PC-3 (cell line): ENCODE measurements around the gene TNK2. TPM values are rescaled to one million over a fixed set of nuclear protein-coding genes. Genes with fewer than 3 reads are reported as not detected.

Experiments
- ATAC-seq: fragments of 200-7000 bp; cut with Tn5 transposase; 2 replicates; pipeline ENCODE4 v1.9.1; 2020; ENCODE audit warnings: mild to moderate bottlenecking, moderate library complexity
- BruUV-seq: library from RNA; stranded (reverse); fragments of 400-500 nt; replicated peaks from 2 replicates; lab custom pipeline; 2021; lab: Mats Ljungman, UMichigan
- CTCF ChIA-PET: fragments of 300-600 bp; sonication (Branson Sonifier 250); formaldehyde crosslinking; loops from one replicate; lab custom pipeline; 2022; ENCODE audit warnings: antibody characterized with exemption; lab: Charles Lee
- POLR2A ChIA-PET: fragments of 300-600 bp; sonication (Branson Sonifier 250); formaldehyde crosslinking; loops from one replicate; lab custom pipeline; 2022; ENCODE audit warnings: antibody characterized with exemption; ENCODE audit not compliant: unreplicated experiment; lab: Charles Lee
- DNase-seq: peaks from one replicate; pipeline ENCODE4 v3.0.0-alpha.2; 2015
- H2AFZ ChIP-seq: fragments of 300-600 bp; sonication (generic); 2 replicates; pipeline ENCODE4 v1.6.0; 2016; ENCODE audit warnings: antibody characterized with exemption, low read length
- H3F3A ChIP-seq: fragments of 300-600 bp; sonication (generic); one replicate; pipeline ENCODE4 v1.6.0; 2017; ENCODE audit warnings: antibody characterized with exemption, low read length, control low read depth, mild to moderate bottlenecking; ENCODE audit not compliant: unreplicated experiment
- H3K27ac ChIP-seq: fragments of 300-600 bp; sonication (generic); 2 replicates; pipeline ENCODE4 v1.5.1; 2016; ENCODE audit warnings: mild to moderate bottlenecking, low read length
- H3K27me3 ChIP-seq: fragments of 300-600 bp; sonication (generic); 2 replicates; pipeline ENCODE4 v1.6.1; 2016; ENCODE audit warnings: low read length, mixed read lengths
- H3K36me3 ChIP-seq: fragments of 300-600 bp; sonication (generic); 2 replicates; pipeline ENCODE4 v1.6.1; 2016; ENCODE audit warnings: low read depth, mixed run types, low read length, mixed read lengths
- H3K4me1 ChIP-seq: fragments of 300-600 bp; sonication (generic); 2 replicates; pipeline ENCODE4 v1.5.1; 2016; ENCODE audit warnings: low read length; ENCODE audit not compliant: insufficient read depth
- H3K4me2 ChIP-seq: fragments of 300-600 bp; sonication (generic); 2 replicates; pipeline ENCODE4 v1.6.0; 2016; ENCODE audit warnings: low read length
- H3K4me3 ChIP-seq: fragments of 300-600 bp; sonication (generic); 2 replicates; pipeline ENCODE4 v1.5.1; 2016; ENCODE audit warnings: mild to moderate bottlenecking, low read length, mixed read lengths
- H3K79me2 ChIP-seq: fragments of 300-600 bp; sonication (generic); 2 replicates; pipeline ENCODE4 v1.6.1; 2017; ENCODE audit warnings: low read length, mixed read lengths
- H3K9ac ChIP-seq: fragments of 300-600 bp; sonication (generic); 2 replicates; pipeline ENCODE4 v1.6.0; 2016; ENCODE audit warnings: mild to moderate bottlenecking, low read length
- H3K9me2 ChIP-seq: fragments of 300-600 bp; sonication (generic); replicated peaks from 2 replicates; pipeline ENCODE4 v1.6.1; 2016; ENCODE audit warnings: mixed run types, low read length, mixed read lengths
- H3K9me3 ChIP-seq: fragments of 300-600 bp; sonication (generic); 2 replicates; pipeline ENCODE4 v1.6.1; 2016; ENCODE audit warnings: low read length, mixed read lengths
- H4K20me1 ChIP-seq: fragments of 300-600 bp; sonication (generic); 2 replicates; pipeline ENCODE4 v1.6.1; 2016; ENCODE audit warnings: low read length, mixed read lengths
- CTCF ChIP-seq: fragments of 300-600 bp; sonication (generic); conservative IDR thresholded peaks from 2 replicates; pipeline ENCODE4 v1.5.1; 2017; ENCODE audit warnings: antibody characterized with exemption, low read depth, mild to moderate bottlenecking, low read length
- EZH2 ChIP-seq: fragments of 300-600 bp; sonication (generic); IDR thresholded peaks from one replicate; pipeline ENCODE4 v1.6.1; 2017; ENCODE audit warnings: antibody characterized with exemption, mild to moderate bottlenecking, low read length; ENCODE audit not compliant: unreplicated experiment
- EZH2phosphoT487 ChIP-seq: fragments of 300-600 bp; sonication (generic); IDR thresholded peaks from 2 replicates; pipeline ENCODE4 v1.6.1; 2018; ENCODE audit warnings: mild to moderate bottlenecking, antibody characterized with exemption, low read length, borderline replicate concordance
- intact Hi-C: fragments of 100-400 bp; cut with micrococcal nuclease; formaldehyde crosslinking; loops from 2 replicates; pipeline ENCODE4 v1.9.0; 2023
- total RNA-seq: library from RNA; depleted of rRNA; stranded (reverse); fragments of >200 nt; gene quantifications from 2 replicates; pipeline ENCODE4 v1.2.3, GENCODE V29; 2014

The TNK2 gene
- total RNA-seq, 1 experiment from 2014 or later = 49.3 TPM

GRCh38 chr3:195859846-195860411, 48.4 kb downstream of the TNK2 start:
- BruUV-seq = no TSS peak
- TF ChIP-seq EZH2 = no peak
- no peak for TF ChIP-seq EZH2phosphoT487
- TF ChIP-seq CTCF = no peak
- POLR2A ChIA-PET = interaction anchor here (0.6 to 0.9 kb wide), 2 partner anchors 34 to 84 kb away, joined by 3 to 4 read pairs; no protein-coding TSS in a partner anchor
- ATAC-seq = no peak
- peaks cover 14% of the 10 kb centered on the region for H3K4me1 ChIP-seq
- H3K9me3 ChIP-seq = no peaks in the 10 kb centered on the region
- H3F3A ChIP-seq = no peaks in the 10 kb centered on the region
- no peaks in the 10 kb centered on the region for H3K27me3 ChIP-seq
- DNase-seq = no peak
- intact Hi-C loops = loop anchor here (1.0 kb wide), 2 partner anchors 34 to 55 kb away; no protein-coding TSS in a partner anchor
- H3K36me3 ChIP-seq = no peaks in the 10 kb centered on the region
- H3K9me2 ChIP-seq = no peaks in the 10 kb centered on the region
- peak overlapping the region; percentile 66 for H2AFZ ChIP-seq
- H3K27ac ChIP-seq = no peak overlapping the region
- H3K79me2 ChIP-seq = no peaks in the 10 kb centered on the region
- no peak overlapping the region; the same call in 1 of the 2 replicates for H3K4me3 ChIP-seq
- H3K9ac ChIP-seq = no peak overlapping the region
- CTCF ChIA-PET = interaction anchor here (0.6 to 2.1 kb wide), 10 partner anchors 9 to 589 kb away, joined by 3 to 32 read pairs (median 4); partner anchors contain the start of gene XXYLT1
- no peaks in the 10 kb centered on the region for H4K20me1 ChIP-seq
- H3K4me2 ChIP-seq = peak overlapping the region; percentile 71

- intact Hi-C loops = loop anchor here (1.0 kb wide), 2 partner anchors 35 to 56 kb away; no protein-coding TSS in a partner anchor
- H3K4me2 ChIP-seq = peak overlapping the region; percentile 71
These were observed 49.1 kb downstream of the TNK2 start for GRCh38 chr3:195859061-195859845.

More at GRCh38 chr3:195859061-195859845, 49.1 kb downstream of the TNK2 start:
- peak; percentile 25 for ATAC-seq
- peaks cover 14% of the 10 kb centered on the region for H3K4me1 ChIP-seq
- POLR2A ChIA-PET = interaction anchor here (0.6 to 0.9 kb wide), 2 partner anchors 35 to 85 kb away, joined by 3 to 4 read pairs; no protein-coding TSS in a partner anchor
- no peak overlapping the region; the same call in 1 of the 2 replicates for H3K4me3 ChIP-seq
- no peaks in the 10 kb centered on the region for H4K20me1 ChIP-seq
- H3K9me2 ChIP-seq = no peaks in the 10 kb centered on the region
- DNase-seq = peak; percentile 89
- H3K9me3 ChIP-seq = no peaks in the 10 kb centered on the region
- peak overlapping the region; percentile 66 for H2AFZ ChIP-seq
- BruUV-seq = no TSS peak
- no peaks in the 10 kb centered on the region for H3K36me3 ChIP-seq
- no peaks in the 10 kb centered on the region for H3K79me2 ChIP-seq
- no peaks in the 10 kb centered on the region for H3K27me3 ChIP-seq
- H3K9ac ChIP-seq = no peak overlapping the region
- H3F3A ChIP-seq = no peaks in the 10 kb centered on the region
- CTCF ChIA-PET = interaction anchor here (0.6 to 1.2 kb wide), 9 partner anchors 9 to 588 kb away, joined by 3 to 32 read pairs (median 4); partner anchors contain the start of gene XXYLT1
- no peak overlapping the region for H3K27ac ChIP-seq
- TF ChIP-seq CTCF (peak; percentile 97), EZH2 (no peak)
